Kidney epithelial cell (primary cell): ENCODE measurements around the gene PLIN4. TPM values are rescaled to one million over a fixed set of nuclear protein-coding genes. Genes with fewer than 3 reads are reported as not detected.

Experiments used
- DNase-seq: peaks from one replicate; pipeline ENCODE4 v3.0.0-alpha.2; 2010; ENCODE audit warnings: low read depth
- H3K27me3 ChIP-seq: 2 replicates; pipeline ENCODE4 v1.6.0; 2011; ENCODE audit warnings: low read length; ENCODE audit not compliant: control insufficient read depth, insufficient read depth
- H3K36me3 ChIP-seq: 2 replicates; pipeline ENCODE4 v1.5.1; 2011; ENCODE audit warnings: low read length; ENCODE audit not compliant: control insufficient read depth, insufficient read depth
- H3K4me3 ChIP-seq: 2 replicates; pipeline ENCODE4 v1.5.1; 2011; ENCODE audit warnings: low read depth, mild to moderate bottlenecking, control low read depth, low read length
- CTCF ChIP-seq: IDR thresholded peaks from 2 replicates; pipeline ENCODE4 v1.5.1; 2011; ENCODE audit warnings: mild to moderate bottlenecking, moderate library complexity, low read length, control low read depth, inconsistent platforms; ENCODE audit not compliant: insufficient read depth, poor library complexity, severe bottlenecking
- total RNA-seq: library from RNA; depleted of rRNA; stranded (reverse); fragments of >200 nt; gene quantifications from 2 replicates; pipeline ENCODE4 v1.2.3, GENCODE V29; 2015

Gene PLIN4
- total RNA-seq, 1 donor from 2014 or later: 0.04 TPM

- H3K4me3 ChIP-seq: no peak overlapping the region
- no peak for TF ChIP-seq CTCF
Observed at GRCh38 chr19:4516199-4516938, 1.9 kb downstream of the PLIN4 start.

GRCh38 chr19:4515732-4516131 is 2.6 kb downstream of the PLIN4 start:
- Histone ChIP-seq H3K4me3 (no peak overlapping the region), H3K27me3 (peaks cover 3% of the 10 kb centered on the region), H3K36me3 (no peaks in the 10 kb centered on the region)
- no peak for DNase-seq
- no peak for TF ChIP-seq CTCF

More at GRCh38 chr19:4516199-4516938, 1.9 kb downstream of the PLIN4 start:
- H3K36me3 ChIP-seq: no peaks in the 10 kb centered on the region
- no peak for DNase-seq
- H3K27me3 ChIP-seq: peaks cover 3% of the 10 kb centered on the region

DNA sequence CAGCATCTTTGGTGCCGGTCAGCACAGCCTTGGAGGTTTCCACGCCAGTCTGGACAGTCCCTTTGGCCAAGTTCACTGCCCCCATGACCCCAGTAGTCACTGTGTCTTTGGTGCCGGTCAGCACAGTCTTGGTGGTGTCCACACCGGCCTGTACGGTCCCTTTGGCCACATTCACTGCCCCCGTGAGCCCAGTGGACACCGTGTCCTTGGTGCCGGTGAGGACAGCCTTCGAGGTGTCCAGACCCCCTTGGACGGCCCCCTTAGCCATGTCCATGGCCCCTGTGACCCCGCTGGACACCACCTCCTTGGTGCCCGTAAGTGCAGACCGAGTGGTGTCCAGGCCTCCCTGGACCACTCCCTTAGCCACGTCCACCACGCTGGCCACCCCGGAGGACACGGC is 5.0 kb downstream of the PLIN4 start:
- no peak for DNase-seq
- Histone ChIP-seq H3K27me3 (peaks cover 3% of the 10 kb centered on the region), H3K36me3 (no peaks in the 10 kb centered on the region), H3K4me3 (no peak overlapping the region)
- no peak for TF ChIP-seq CTCF

GRCh38 chr19:4512070-4512469 is 6.2 kb downstream of the PLIN4 start:
- Histone ChIP-seq H3K27me3 (peaks cover 3% of the 10 kb centered on the region), H3K4me3 (no peak overlapping the region), H3K36me3 (no peaks in the 10 kb centered on the region)
- no peak for TF ChIP-seq CTCF
- DNase-seq: no peak

DNA sequence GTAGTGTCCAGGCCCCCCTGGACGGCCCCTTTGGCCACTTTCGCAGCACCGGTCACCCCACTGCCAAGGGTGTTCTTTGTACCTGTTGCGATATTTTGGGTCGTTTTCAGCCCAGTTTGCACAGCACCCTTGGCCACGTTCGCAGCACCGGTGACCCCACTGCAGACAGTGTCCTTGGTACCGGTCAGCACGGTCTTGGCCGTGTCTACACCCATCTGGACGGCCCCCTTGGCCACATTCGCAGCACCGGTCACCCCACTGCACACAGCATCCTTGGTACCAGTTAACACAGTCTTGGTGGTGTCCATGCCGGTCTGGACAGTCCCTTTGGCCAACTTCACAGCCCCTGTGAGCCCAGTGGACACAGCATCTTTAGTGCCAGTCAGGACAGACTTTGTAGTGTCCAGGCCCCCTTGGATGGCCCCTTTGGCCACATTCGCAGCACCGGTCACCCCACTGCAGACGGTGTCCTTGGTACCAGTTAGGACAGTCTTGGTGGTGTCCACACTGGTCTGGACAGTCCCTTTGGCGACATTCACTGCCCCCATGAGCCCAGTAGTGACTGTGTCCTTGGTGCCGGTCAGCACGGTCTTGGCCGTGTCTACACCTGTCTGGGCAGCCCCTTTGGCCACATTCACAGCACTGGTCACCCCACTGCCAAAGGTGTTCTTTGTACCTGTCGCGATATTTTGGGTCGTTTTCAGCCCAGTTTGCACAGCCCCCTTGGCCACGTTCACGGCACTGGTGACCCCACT is 6.8 kb downstream of the PLIN4 start:
- DNase-seq: no peak
- no peak overlapping the region for H3K4me3 ChIP-seq
- H3K36me3 ChIP-seq: no peaks in the 10 kb centered on the region
- TF ChIP-seq CTCF: no peak
- H3K27me3 ChIP-seq: peaks cover 3% of the 10 kb centered on the region
